ENCODE results near the gene GABBR2. TPM values are rescaled to one million over a fixed set of nuclear protein-coding genes. Genes with fewer than 3 reads are reported as not detected.

The GABBR2 gene
- total and polyA plus RNA-seq, 2 of the 8 experiments (the other 6 are each of a cell fraction or from before 2014, with no cell fraction given), result 0.50 to 1.2 TPM

- no peak overlapping the region for H2AK5ac ChIP-seq (ENCODE audit: low read depth, low read length)
- no peak overlapping the region for H4K91ac ChIP-seq (replicated peaks; ENCODE audit: insufficient read length, low read length)
- H3K18ac ChIP-seq (ENCODE audit: extremely low read depth, low read length), result no peak overlapping the region
- H3K79me2 ChIP-seq (ENCODE audit: control insufficient read depth in 1 of 2, insufficient read depth in 2 of 2, low read length in 2 of 2), result no peaks in the 10 kb centered on the region
- no peak overlapping the region for H3K4ac ChIP-seq (replicated peaks; ENCODE audit: insufficient read length, low read depth, low read length)
- no peak overlapping the region for H4K5ac ChIP-seq (ENCODE audit: insufficient read length, low read depth, low read length)
- FAIRE-seq, result no peak
- CTCF ChIA-PET (ENCODE audit: partially characterized antibody), result no interaction called here
- no peaks in the 10 kb centered on the region; a peak in 1 of 7 replicates for H3K4me1 ChIP-seq (replicated peaks in 1 of 4; ENCODE audit: control insufficient read depth in 3 of 4, insufficient read depth in 4 of 4, low read length in 3 of 4)
- POLR2A ChIA-PET (ENCODE audit: partially characterized antibody), result no interaction called here
- no peak overlapping the region for H3K4me2 ChIP-seq (ENCODE audit: insufficient read depth in 1 of 2, low read depth in 2 of 2, low read length in 2 of 2)
- no peak overlapping the region for H3K4me3 ChIP-seq (ENCODE audit: extremely low read depth in 1 of 4, insufficient read depth in 2 of 4, low read depth in 3 of 4, low read length in 4 of 4)
- H2BK15ac ChIP-seq (ENCODE audit: low read length), result no peak overlapping the region
- H2BK20ac ChIP-seq (ENCODE audit: low read length), result no peak overlapping the region
- H3K14ac ChIP-seq (ENCODE audit: insufficient read length), result no peak overlapping the region
- no peaks in the 10 kb centered on the region; a peak in 1 of 8 replicates for H3K36me3 ChIP-seq (ENCODE audit: control insufficient read depth in 2 of 4, insufficient read depth in 4 of 4, low read length in 3 of 4)
- no peaks in the 10 kb centered on the region for H3K23me2 ChIP-seq (ENCODE audit: low read depth, low read length)
- H2BK12ac ChIP-seq (ENCODE audit: low read depth, low read length), result no peak overlapping the region
- H2BK5ac ChIP-seq (ENCODE audit: low read depth, low read length), result no peak overlapping the region
- H2AFZ ChIP-seq (ENCODE audit: low read length), result no peak overlapping the region
- no peaks in the 10 kb centered on the region; a peak in 1 of 7 replicates for H3K27me3 ChIP-seq (replicated peaks in 1 of 4; ENCODE audit: control insufficient read depth in 3 of 4, extremely low read depth in 1 of 4, insufficient read depth in 3 of 4, low read length in 3 of 4)
- H3K9me3 ChIP-seq (ENCODE audit: insufficient read depth in 2 of 2, low read depth in 1 of 2, low read length in 1 of 2), result peaks cover 20 to 25% of the 10 kb centered on the region in 2 experiments
- no peak for DNase-seq (ENCODE audit: low read depth in 1 of 2, low spot score in 2 of 2)
- no peak overlapping the region for H3K27ac ChIP-seq (ENCODE audit: low read depth, low read length)
- no peak overlapping the region for H3K56ac ChIP-seq (replicated peaks; ENCODE audit: insufficient read length, low read depth, low read length)
- H4K20me1 ChIP-seq (replicated peaks in 1 of 2; ENCODE audit: control insufficient read depth in 1 of 2, insufficient read depth in 2 of 2, low read length in 2 of 2), result no peaks in the 10 kb centered on the region
- no peak overlapping the region for H4K8ac ChIP-seq (ENCODE audit: extremely low read depth, insufficient read depth, low read length)
- no peak overlapping the region for H2BK120ac ChIP-seq (replicated peaks; ENCODE audit: low read depth, low read length)
- no peaks in the 10 kb centered on the region for H3K79me1 ChIP-seq (ENCODE audit: low read depth, low read length)
- no peak overlapping the region for H3K23ac ChIP-seq (ENCODE audit: insufficient read length)
- H3K9ac ChIP-seq (replicated peaks in 1 of 4; ENCODE audit: extremely low read depth in 1 of 4, low read depth in 3 of 4, low read length in 3 of 4), result no peak overlapping the region
- TF ChIP-seq BCL11A (IDR thresholded peaks at IDR 0.05; ENCODE audit: low read depth in 2 of 2, low read length in 2 of 2) (no peak), CBX8 (IDR thresholded peaks at IDR 0.05; ENCODE audit: borderline replicate concordance, low read depth, low read length) (no peak), YY1 (IDR thresholded peaks at IDR 0.05; ENCODE audit: low read depth, low read length) (no peak), SP2 (IDR thresholded peaks at IDR 0.05; ENCODE audit: low read length) (no peak), RBBP5 (IDR thresholded peaks at IDR 0.05; ENCODE audit: borderline replicate concordance, low read depth, low read length) (no peak), CREB1 (IDR thresholded peaks at IDR 0.05) (no peak), KDM5A (IDR thresholded peaks at IDR 0.05; ENCODE audit: low read length) (no peak), USF2 (IDR thresholded peaks at IDR 0.05; ENCODE audit: low read length) (no peak), NANOG (IDR thresholded peaks at IDR 0.05; ENCODE audit: insufficient read depth, low read depth, low read length, poor library complexity, severe bottlenecking) (no peak), KDM4A (IDR thresholded peaks at IDR 0.05; ENCODE audit: low read depth, low read length, severe bottlenecking) (no peak), JUND (IDR thresholded peaks at IDR 0.05; ENCODE audit: low read length) (no peak), TEAD4 (IDR thresholded peaks at IDR 0.05; ENCODE audit: low read depth, low read length) (no peak), FOSL1 (IDR thresholded peaks at IDR 0.05; ENCODE audit: insufficient read depth, low read depth, low read length) (no peak), EZH2 (IDR thresholded peaks at IDR 0.05; ENCODE audit: low read depth, low read length, severe bottlenecking) (no peak), SIX5 (IDR thresholded peaks at IDR 0.05; ENCODE audit: low read depth, low read length) (no peak), TBP (IDR thresholded peaks at IDR 0.05; ENCODE audit: low read depth, low read length) (no peak)
These were observed 248.0 kb downstream of the GABBR2 start for GRCh38 chr9:98460704-98461103.

All from H1 (cell line).